Small intestine (tissue), 7 donors: ENCODE results near the gene CEND1. TPM values are rescaled to one million over a fixed set of nuclear protein-coding genes. Genes with fewer than 3 reads are reported as not detected.
A peak's percentile ranks its signal among the peaks of the same experiment; 100 is the strongest.

Experiments used
- DNase-seq, 2 donors: peaks; one replicate each; pipeline versions ENCODE4 v3.0.0 to v3.0.0-alpha.2; 2013
- FAIRE-seq: peaks from 2 replicates; lab custom pipeline; 2012; peaks lifted over from hg19 to GRCh38; lab: Jason Lieb, UNC
- H3K27ac ChIP-seq, 3 donors: one replicate each; pipeline ENCODE4 v1.5.1; 2013; ENCODE audit warnings: low read length in 2 of 3, mild to moderate bottlenecking in 2 of 3, control low read depth in 1 of 3, inconsistent platforms in 1 of 3, low read depth in 1 of 3, moderate library complexity in 1 of 3
- H3K27me3 ChIP-seq, 3 donors: one replicate each; pipeline ENCODE4 v1.6.1; 2013; ENCODE audit warnings: low read length in 3 of 3, inconsistent platforms in 1 of 3; ENCODE audit not compliant: control insufficient read depth in 3 of 3, insufficient read depth in 3 of 3
- H3K36me3 ChIP-seq, 3 donors: one replicate each; pipeline ENCODE4 v1.6.1; 2013; ENCODE audit warnings: low read length in 3 of 3, inconsistent platforms in 1 of 3, low read depth in 1 of 3, mild to moderate bottlenecking in 1 of 3, moderate library complexity in 1 of 3; ENCODE audit not compliant: control insufficient read depth in 3 of 3, insufficient read depth in 2 of 3
- H3K4me1 ChIP-seq, 3 donors: one replicate each; pipeline ENCODE4 v1.6.1; 2013; ENCODE audit warnings: low read length in 2 of 3, inconsistent platforms in 1 of 3, low read depth in 1 of 3, mild to moderate bottlenecking in 1 of 3, moderate library complexity in 1 of 3; ENCODE audit not compliant: control insufficient read depth in 3 of 3, insufficient read depth in 2 of 3
- H3K4me3 ChIP-seq, 3 donors: one replicate each; pipeline ENCODE4 v1.5.1; 2013; ENCODE audit warnings: low read length in 3 of 3, control low read depth in 1 of 3, inconsistent platforms in 1 of 3, low read depth in 1 of 3, mild to moderate bottlenecking in 1 of 3, moderate library complexity in 1 of 3
- H3K9me3 ChIP-seq, 2 donors: one replicate each; pipeline ENCODE4 v1.6.1; 2013; ENCODE audit warnings: low read depth in 1 of 2, low read length in 1 of 2; ENCODE audit not compliant: control insufficient read depth in 2 of 2, insufficient read depth in 1 of 2
- WGBS, 3 donors: extraction: QIAGEN DNeasy Blood & Tissue Kit; methylation state at CpG; one replicate each; pipeline ENCODE4 v1.1.7; 2013; 5-methylcytosine and 5-hydroxymethylcytosine counted together
- polyA plus RNA-seq, 4 donors: library from polyadenylated mRNA; stranded (reverse) in 3 of 4; unstranded in 1 of 4; fragments of 200-250 nt in 3 of 4; fragments of 120-200 nt in 1 of 4; gene quantifications; one replicate each; pipeline versions ENCODE4 v1.2.1 to v1.2.3, GENCODE V29; 2013
- donor health status: healthy with polysubstance abuse.
- donor health status: control.
- donor health status: control.
- donor health status: Bipolar disorder and iron deficiency.
- donor health status: healthy.

Gene CEND1
- polyA plus RNA-seq, 4 donors = 0.22 to 3.3 TPM; not detected in 2

DNA sequence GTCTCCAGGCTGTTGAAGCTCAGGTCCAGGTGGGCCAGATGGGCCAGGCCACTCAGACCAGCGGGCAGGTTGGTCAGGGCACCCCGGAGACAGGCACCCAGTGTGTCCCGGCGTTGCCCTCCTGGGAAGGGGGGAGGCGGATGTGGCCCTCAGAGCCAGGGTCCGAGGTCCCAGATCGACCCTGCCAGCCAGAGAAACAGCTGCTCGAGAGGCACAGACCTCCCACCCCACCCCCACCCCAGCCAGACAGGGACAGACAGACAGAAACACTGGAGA lies 13.5 kb upstream of the CEND1 start:
- FAIRE-seq (no peak), DNase-seq (no peak)
- Histone ChIP-seq H3K36me3 (peaks cover 0 to 49% (median 3%) of the 10 kb centered on the region in 3 donors), H3K9me3 (no peaks in the 10 kb centered on the region), H3K27me3 (no peaks in the 10 kb centered on the region), H3K4me3 (no peak overlapping the region), H3K4me1 (peaks cover 0 to 21% (median 1%) of the 10 kb centered on the region in 3 donors), H3K27ac (no peak overlapping the region)
- WGBS, 3 donors = 81 to 87% (median 86%) methylated on average over 8 of the region's 8 CpGs

GRCh38 chr11:802693-803466 lies 13.0 kb upstream of the CEND1 start:
- peaks cover 0 to 49% (median 3%) of the 10 kb centered on the region in 3 donors for H3K36me3 ChIP-seq
- no peaks in the 10 kb centered on the region for H3K27me3 ChIP-seq
- H3K9me3 ChIP-seq = no peaks in the 10 kb centered on the region
- FAIRE-seq (no peak), DNase-seq (no peak)
- 81 to 87% (median 85%) methylated on average over 27 to 28 of the region's 28 CpGs for WGBS, 3 donors
- H3K4me3 ChIP-seq = no peak overlapping the region
- H3K4me1 ChIP-seq = peaks cover 0 to 19% (median 0%) of the 10 kb centered on the region in 3 donors
- H3K27ac ChIP-seq = no peak overlapping the region

GRCh38 chr11:802018-802617 lies 12.2 kb upstream of the CEND1 start:
- Histone ChIP-seq H3K36me3 (peaks cover 0 to 49% (median 3%) of the 10 kb centered on the region in 3 donors), H3K9me3 (no peaks in the 10 kb centered on the region), H3K27ac (no peak overlapping the region), H3K4me3 (no peak overlapping the region), H3K27me3 (no peaks in the 10 kb centered on the region), H3K4me1 (peaks cover 0 to 20% (median under 1%) of the 10 kb centered on the region in 3 donors)
- DNase-seq (no peak), FAIRE-seq (no peak)
- WGBS, 3 donors = 95 to 97% (median 96%) methylated on average over 13 to 21 of the region's 21 CpGs

DNA sequence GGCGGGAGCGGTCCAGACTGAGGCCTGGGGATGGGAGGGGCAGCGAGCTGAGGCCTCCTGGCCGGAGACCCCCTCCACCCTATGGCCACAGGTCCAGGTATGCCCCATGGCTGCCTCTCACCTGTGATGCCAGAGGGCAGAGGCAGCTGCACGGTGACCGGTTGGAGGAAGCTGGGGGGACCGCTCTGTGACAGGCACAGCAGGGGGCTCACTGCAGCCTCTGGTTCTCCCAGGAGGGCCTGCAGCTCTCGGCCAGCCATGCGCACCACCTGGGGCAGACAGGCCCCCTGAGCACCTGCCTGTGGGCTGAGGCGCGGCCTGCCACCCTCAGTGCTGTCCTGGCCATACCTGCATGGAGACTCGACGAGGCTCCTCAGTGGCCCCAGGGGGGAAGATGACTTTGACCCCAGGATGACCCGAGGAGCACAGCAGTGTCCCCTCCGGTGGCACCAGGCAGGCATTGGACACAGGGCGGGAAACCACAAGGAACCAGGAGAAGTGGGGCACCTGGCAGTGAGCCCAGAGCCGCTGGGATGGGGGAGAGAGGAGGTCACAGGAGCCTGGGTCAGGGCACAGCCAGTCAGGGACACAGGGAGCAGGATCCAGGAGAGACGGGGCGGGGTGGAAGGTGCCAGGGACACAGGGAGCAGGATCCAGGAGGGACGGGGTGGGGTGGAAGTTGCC lies 11.3 kb upstream of the CEND1 start:
- Histone ChIP-seq H3K9me3 (no peaks in the 10 kb centered on the region), H3K4me1 (peaks cover 3 to 29% (median 6%) of the 10 kb centered on the region in 3 donors), H3K36me3 (peaks cover 0 to 49% (median 3%) of the 10 kb centered on the region in 3 donors), H3K4me3 (no peak overlapping the region), H3K27me3 (no peaks in the 10 kb centered on the region), H3K27ac (no peak overlapping the region)
- 91 to 95% (median 93%) methylated on average over 17 to 20 of the region's 20 CpGs for WGBS, 3 donors
- DNase-seq (peak in 1 of 2 donors; percentile 19), FAIRE-seq (no peak)

- Histone ChIP-seq H3K9me3 (no peaks in the 10 kb centered on the region), H3K27me3 (no peaks in the 10 kb centered on the region), H3K4me1 (peaks cover 3 to 34% (median 8%) of the 10 kb centered on the region in 3 donors), H3K27ac (no peak overlapping the region), H3K36me3 (peaks cover 0 to 49% (median 3%) of the 10 kb centered on the region in 3 donors), H3K4me3 (no peak overlapping the region)
- no peak for FAIRE-seq
- WGBS, 3 donors = 92 to 96% (median 95%) methylated on average over 24 to 30 of the region's 30 CpGs
- DNase-seq = no peak
These were observed 10.6 kb upstream of the CEND1 start for GRCh38 chr11:800473-800872.

- no peaks in the 10 kb centered on the region for H3K27me3 ChIP-seq
- peaks cover 3 to 38% (median 10%) of the 10 kb centered on the region in 3 donors for H3K4me1 ChIP-seq
- H3K4me3 ChIP-seq = no peak overlapping the region
- no peaks in the 10 kb centered on the region for H3K9me3 ChIP-seq
- H3K27ac ChIP-seq = no peak overlapping the region
- WGBS, 3 donors = 93 to 95% (median 93%) methylated on average over 23 to 32 of the region's 32 CpGs
- peaks cover 0 to 49% (median 3%) of the 10 kb centered on the region in 3 donors for H3K36me3 ChIP-seq
- no peak for DNase-seq
- no peak for FAIRE-seq
These were observed 9.9 kb upstream of the CEND1 start for GRCh38 chr11:799641-800316.

DNA sequence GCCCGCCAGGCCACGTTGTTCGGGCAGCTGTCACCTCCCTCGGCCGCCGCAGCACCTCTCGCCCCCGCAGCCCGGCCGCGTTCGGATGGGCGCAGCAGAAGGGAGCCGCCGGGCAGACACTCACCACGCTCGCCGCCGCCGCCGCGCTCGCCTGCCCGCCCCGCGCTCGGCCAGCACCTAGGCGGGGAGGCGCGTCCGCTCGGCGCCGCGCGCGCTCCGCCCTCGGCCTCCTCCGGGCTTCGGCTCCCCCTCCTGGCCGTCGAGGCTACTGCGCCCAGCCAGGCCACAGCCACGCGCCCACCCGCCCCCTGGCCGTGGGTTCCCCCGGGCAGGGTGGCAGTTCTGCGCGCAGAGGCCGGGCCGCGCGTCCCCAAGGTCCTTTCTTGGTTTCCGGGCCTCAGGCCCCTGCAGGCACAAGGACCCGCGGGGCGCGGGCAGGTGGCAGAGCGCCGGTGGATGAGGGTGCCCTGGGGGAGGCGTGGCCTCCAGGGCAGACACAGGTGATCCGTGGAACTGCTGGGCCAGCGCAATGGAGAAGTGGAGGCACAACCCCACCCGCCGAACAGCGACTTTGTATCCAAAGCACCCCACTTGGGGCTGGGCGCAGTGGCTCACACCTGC lies 8.3 kb upstream of the CEND1 start, which contains the start of gene SLC25A22:
TSS of gene SLC25A22 (minus strand) at position 189 of the 621 bp plus-strand sequence. CDS start 3,275 bp downstream, outside the sequence.
- Histone ChIP-seq H3K27me3 (no peaks in the 10 kb centered on the region), H3K36me3 (peaks cover 0 to 58% (median 3%) of the 10 kb centered on the region in 3 donors), H3K9me3 (no peaks in the 10 kb centered on the region), H3K4me3 (peak within 1 kb of the TSS; percentile 42 to 87 (median 60)), H3K4me1 (peaks cover 3 to 26% (median 10%) of the 10 kb centered on the region in 3 donors), H3K27ac (peak within 1 kb of the TSS; percentile 80 to 92 (median 91))
- 2 to 3% (median 2%) methylated on average over 37 to 69 of the region's 69 CpGs for WGBS, 3 donors
- peak; percentile 78 to 93 for DNase-seq
- FAIRE-seq = no peak
